ENCODE measurements around the gene SPAG4.

SPAG4 gene

GRCh38 chr20:35625584-35626385 lies 10.2 kb downstream of the SPAG4 start:
- no peak for DNase-seq

GRCh38 chr20:35626386-35627001 lies 10.9 kb downstream of the SPAG4 start:
- no peak for DNase-seq

- no peak for DNase-seq
Measured at GRCh38 chr20:35627121-35627520, 11.5 kb downstream of the SPAG4 start.

GRCh38 chr20:35629427-35630145 lies 14.0 kb downstream of the SPAG4 start:
- DNase-seq: no peak

GRCh38 chr20:35630636-35631035 lies 15.0 kb downstream of the SPAG4 start:
- DNase-seq: no peak

- DNase-seq: no peak
Measured at GRCh38 chr20:35632539-35633115, 17.0 kb downstream of the SPAG4 start.

- DNase-seq: no peak
Measured at GRCh38 chr20:35635652-35636051, 20.0 kb downstream of the SPAG4 start.

- DNase-seq: no peak
Measured at GRCh38 chr20:35636095-35636494, 20.5 kb downstream of the SPAG4 start.

- DNase-seq: no peak
Measured at GRCh38 chr20:35637276-35637675, 21.6 kb downstream of the SPAG4 start.

- DNase-seq: no peak
Measured at GRCh38 chr20:35638751-35639150, 23.1 kb downstream of the SPAG4 start.

- DNase-seq: no peak
Measured at GRCh38 chr20:35640724-35641123, 25.1 kb downstream of the SPAG4 start.

GRCh38 chr20:35641743-35642142 lies 26.1 kb downstream of the SPAG4 start:
- no peak for DNase-seq

- DNase-seq: no peak
Measured at GRCh38 chr20:35643045-35643444, 27.4 kb downstream of the SPAG4 start.

- no peak for DNase-seq
Measured at GRCh38 chr20:35644806-35645205, 29.2 kb downstream of the SPAG4 start.

GRCh38 chr20:35648836-35649235 lies 33.2 kb downstream of the SPAG4 start:
- no peak for DNase-seq

GRCh38 chr20:35650632-35651031 lies 35.0 kb downstream of the SPAG4 start:
- no peak for DNase-seq

GRCh38 chr20:35651958-35652357 lies 36.3 kb downstream of the SPAG4 start:
- no peak for DNase-seq

- no peak for DNase-seq
Measured at GRCh38 chr20:35652641-35653429, 37.2 kb downstream of the SPAG4 start.

GRCh38 chr20:35653430-35653734 lies 37.8 kb downstream of the SPAG4 start:
- DNase-seq: no peak

GRCh38 chr20:35653893-35654292 lies 38.3 kb downstream of the SPAG4 start:
- DNase-seq: no peak

- no peak for DNase-seq
Measured at GRCh38 chr20:35654415-35654814, 38.8 kb downstream of the SPAG4 start.

GRCh38 chr20:35657271-35657670 lies 41.6 kb downstream of the SPAG4 start:
- DNase-seq: no peak

Data from activated CD4-positive, alpha-beta T cell treated with anti-CD3 and anti-CD28 coated beads for 1 hour (primary cell).